Activated CD8-positive, alpha-beta T cell treated with anti-CD3 and anti-CD28 coated beads, Interleukin-2, amount 10 ng/mL, durations not matched to agents 7 days and 5 days (primary cell): ENCODE results near the gene ZEB1. TPM values are rescaled to one million over a fixed set of nuclear protein-coding genes. Genes with fewer than 3 reads are reported as not detected.

Source experiments
- ATAC-seq: fragments of 150-1000 bp; cut with Tn5 transposase; one replicate; pipeline ENCODE4 v1.10.0; 2021; ENCODE audit warnings: moderate library complexity
- CTCF ChIA-PET: fragments of 350-600 bp; sonication (Branson Sonifier 250); formaldehyde crosslinking; loops from one replicate; lab custom pipeline; 2021; ENCODE audit warnings: antibody characterized with exemption; lab: Charles Lee
- POLR2A ChIA-PET: fragments of 350-600 bp; sonication (Branson Sonifier 250); formaldehyde crosslinking; loops from one replicate; lab custom pipeline; 2021; ENCODE audit warnings: antibody characterized with exemption; lab: Charles Lee
- DNase-seq: peaks from one replicate; pipeline ENCODE4 v3.0.0-alpha.2; 2020
- H3K27ac Mint-ChIP-seq: one replicate; pipeline ENCODE4 v1.8.0; 2021; ENCODE audit warnings: mild to moderate bottlenecking, mixed read lengths
- H3K27me3 Mint-ChIP-seq: one replicate; pipeline ENCODE4 v1.8.0; 2021; ENCODE audit warnings: low read depth, mixed read lengths
- H3K36me3 Mint-ChIP-seq: one replicate; pipeline ENCODE4 v1.8.0; 2021; ENCODE audit warnings: low read depth, mixed read lengths
- H3K4me1 Mint-ChIP-seq: one replicate; pipeline ENCODE4 v1.8.0; 2021; ENCODE audit warnings: low read depth, mixed read lengths
- H3K4me3 Mint-ChIP-seq: one replicate; pipeline ENCODE4 v1.8.0; 2021; ENCODE audit warnings: mild to moderate bottlenecking, mixed read lengths
- H3K9me3 Mint-ChIP-seq: one replicate; pipeline ENCODE4 v1.8.0; 2022; ENCODE audit warnings: mixed read lengths; ENCODE audit not compliant: insufficient read depth
- total RNA-seq, 2 experiments: library from RNA; stranded (reverse); gene quantifications; one replicate each; pipeline ENCODE4 v1.2.3, GENCODE V29; 2021

Gene ZEB1
- total RNA-seq, 2 experiments from 2014 or later, result 38.3 to 39.3 TPM

GRCh38 chr10:31431021-31431420, 112.0 kb downstream of the ZEB1 start:
- Mint-ChIP-seq H3K27ac (no peak overlapping the region), H3K4me3 (no peak overlapping the region), H3K9me3 (peaks cover 3% of the 10 kb centered on the region), H3K36me3 (peaks cover 21% of the 10 kb centered on the region), H3K27me3 (no peaks in the 10 kb centered on the region), H3K4me1 (peaks cover 2% of the 10 kb centered on the region)
- no peak for ATAC-seq
- no peak for DNase-seq
- CTCF ChIA-PET, result no interaction called here
- POLR2A ChIA-PET, result no interaction called here

- no peak overlapping the region for H3K27ac Mint-ChIP-seq
- POLR2A ChIA-PET, result no interaction called here
- no peak overlapping the region for H3K4me3 Mint-ChIP-seq
- peaks cover 9% of the 10 kb centered on the region for H3K9me3 Mint-ChIP-seq
- no peak for DNase-seq
- peaks cover 20% of the 10 kb centered on the region for H3K36me3 Mint-ChIP-seq
- no peaks in the 10 kb centered on the region for H3K27me3 Mint-ChIP-seq
- no peak for ATAC-seq
- H3K4me1 Mint-ChIP-seq, result no peaks in the 10 kb centered on the region
- CTCF ChIA-PET, result no interaction called here
Observed at GRCh38 chr10:31437959-31438358, 118.9 kb downstream of the ZEB1 start.

- DNase-seq, result no peak
- H3K27me3 Mint-ChIP-seq, result no peaks in the 10 kb centered on the region
- no peak for ATAC-seq
- ChIA-PET CTCF (no interaction called here), POLR2A (no interaction called here)
- no peak overlapping the region for H3K27ac Mint-ChIP-seq
- peaks cover 9% of the 10 kb centered on the region for H3K9me3 Mint-ChIP-seq
- no peaks in the 10 kb centered on the region for H3K4me1 Mint-ChIP-seq
- H3K4me3 Mint-ChIP-seq, result no peak overlapping the region
- peaks cover 26% of the 10 kb centered on the region for H3K36me3 Mint-ChIP-seq
Observed at GRCh38 chr10:31451766-31452165, 132.8 kb downstream of the ZEB1 start.

- H3K27me3 Mint-ChIP-seq, result no peaks in the 10 kb centered on the region
- DNase-seq (no peak), ATAC-seq (no peak)
- POLR2A ChIA-PET, result interaction anchor here (0.6 kb wide), 1 partner anchor 14 kb away, joined by 4 read pairs; no protein-coding TSS in a partner anchor
- H3K36me3 Mint-ChIP-seq, result peaks cover 22% of the 10 kb centered on the region
- CTCF ChIA-PET, result no interaction called here
- peaks cover 3% of the 10 kb centered on the region for H3K4me1 Mint-ChIP-seq
- no peak overlapping the region for H3K27ac Mint-ChIP-seq
- H3K9me3 Mint-ChIP-seq, result peaks cover 9% of the 10 kb centered on the region
- no peak overlapping the region for H3K4me3 Mint-ChIP-seq
Observed at GRCh38 chr10:31456468-31456867, 137.5 kb downstream of the ZEB1 start.

- peaks cover 21% of the 10 kb centered on the region for H3K9me3 Mint-ChIP-seq
- no peak for ATAC-seq
- peaks cover 33% of the 10 kb centered on the region for H3K36me3 Mint-ChIP-seq
- no peaks in the 10 kb centered on the region for H3K27me3 Mint-ChIP-seq
- H3K4me3 Mint-ChIP-seq, result no peak overlapping the region
- POLR2A ChIA-PET, result no interaction called here
- peaks cover 3% of the 10 kb centered on the region for H3K4me1 Mint-ChIP-seq
- no peak overlapping the region for H3K27ac Mint-ChIP-seq
- CTCF ChIA-PET, result no interaction called here
- DNase-seq, result no peak
Observed at GRCh38 chr10:31457858-31458257, 138.8 kb downstream of the ZEB1 start.

GRCh38 chr10:31458974-31459373, 140.0 kb downstream of the ZEB1 start:
- POLR2A ChIA-PET, result no interaction called here
- CTCF ChIA-PET, result no interaction called here
- Mint-ChIP-seq H3K27ac (no peak overlapping the region), H3K4me3 (no peak overlapping the region), H3K36me3 (peaks cover 34% of the 10 kb centered on the region), H3K9me3 (peaks cover 27% of the 10 kb centered on the region), H3K4me1 (peaks cover 3% of the 10 kb centered on the region), H3K27me3 (no peaks in the 10 kb centered on the region)
- DNase-seq (no peak), ATAC-seq (no peak)

- H3K36me3 Mint-ChIP-seq, result peaks cover 35% of the 10 kb centered on the region
Observed at GRCh38 chr10:31460242-31460641, 141.2 kb downstream of the ZEB1 start.

GRCh38 chr10:31464552-31464951, 145.5 kb downstream of the ZEB1 start:
- ATAC-seq (no peak), DNase-seq (no peak)
- no peak overlapping the region for H3K27ac Mint-ChIP-seq
- H3K4me3 Mint-ChIP-seq, result no peak overlapping the region
- H3K27me3 Mint-ChIP-seq, result no peaks in the 10 kb centered on the region
- peaks cover 45% of the 10 kb centered on the region for H3K9me3 Mint-ChIP-seq
- H3K36me3 Mint-ChIP-seq, result peaks cover 71% of the 10 kb centered on the region
- no peaks in the 10 kb centered on the region for H3K4me1 Mint-ChIP-seq
- CTCF ChIA-PET, result no interaction called here
- POLR2A ChIA-PET, result no interaction called here

More at GRCh38 chr10:31460242-31460641, 141.2 kb downstream of the ZEB1 start:
- Mint-ChIP-seq H3K27ac (no peak overlapping the region), H3K27me3 (no peaks in the 10 kb centered on the region), H3K4me1 (peaks cover 3% of the 10 kb centered on the region), H3K9me3 (peaks cover 33% of the 10 kb centered on the region), H3K4me3 (no peak overlapping the region)
- POLR2A ChIA-PET, result no interaction called here
- ATAC-seq (no peak), DNase-seq (no peak)
- CTCF ChIA-PET, result interaction anchor here (1.2 kb wide), 1 partner anchor 31 kb away, joined by 3 read pairs; no protein-coding TSS in a partner anchor

GRCh38 chr10:31466313-31466712, 147.3 kb downstream of the ZEB1 start:
- Mint-ChIP-seq H3K4me1 (no peaks in the 10 kb centered on the region), H3K36me3 (peaks cover 69% of the 10 kb centered on the region), H3K27me3 (no peaks in the 10 kb centered on the region), H3K27ac (no peak overlapping the region), H3K9me3 (peaks cover 45% of the 10 kb centered on the region), H3K4me3 (no peak overlapping the region)
- ATAC-seq (no peak), DNase-seq (no peak)
- POLR2A ChIA-PET, result no interaction called here
- CTCF ChIA-PET, result no interaction called here

- peaks cover 32% of the 10 kb centered on the region for H3K9me3 Mint-ChIP-seq
- H3K36me3 Mint-ChIP-seq, result peaks cover 53% of the 10 kb centered on the region
- CTCF ChIA-PET, result interaction anchor here (0.7 kb wide), 1 partner anchor 805 kb away, joined by 3 read pairs; no protein-coding TSS in a partner anchor
- H3K4me1 Mint-ChIP-seq, result no peaks in the 10 kb centered on the region
- H3K27ac Mint-ChIP-seq, result no peak overlapping the region
- H3K4me3 Mint-ChIP-seq, result no peak overlapping the region
- DNase-seq (no peak), ATAC-seq (no peak)
- POLR2A ChIA-PET, result no interaction called here
- H3K27me3 Mint-ChIP-seq, result no peaks in the 10 kb centered on the region
Observed at GRCh38 chr10:31467791-31468535, 148.9 kb downstream of the ZEB1 start.

GRCh38 chr10:31468536-31468859, 149.5 kb downstream of the ZEB1 start:
- no peak overlapping the region for H3K4me3 Mint-ChIP-seq
- no peak for DNase-seq
- H3K9me3 Mint-ChIP-seq, result peaks cover 27% of the 10 kb centered on the region
- H3K4me1 Mint-ChIP-seq, result no peaks in the 10 kb centered on the region
- H3K27ac Mint-ChIP-seq, result peak overlapping the region; percentile 5
- ATAC-seq, result no peak
- no peaks in the 10 kb centered on the region for H3K27me3 Mint-ChIP-seq
- CTCF ChIA-PET, result no interaction called here
- POLR2A ChIA-PET, result no interaction called here
- H3K36me3 Mint-ChIP-seq, result peaks cover 48% of the 10 kb centered on the region

- CTCF ChIA-PET, result interaction anchor here (0.8 kb wide), 1 partner anchor 16 kb away, joined by 3 read pairs; no protein-coding TSS in a partner anchor
- Mint-ChIP-seq H3K4me1 (no peaks in the 10 kb centered on the region), H3K27ac (no peak overlapping the region), H3K9me3 (peaks cover 20% of the 10 kb centered on the region), H3K4me3 (no peak overlapping the region), H3K27me3 (no peaks in the 10 kb centered on the region), H3K36me3 (peaks cover 21% of the 10 kb centered on the region)
- POLR2A ChIA-PET, result no interaction called here
- ATAC-seq (no peak), DNase-seq (no peak)
Observed at GRCh38 chr10:31475519-31475918, 156.5 kb downstream of the ZEB1 start.
